ENCODE measurements around the gene SNRNP40. TPM values are rescaled to one million over a fixed set of nuclear protein-coding genes. Genes with fewer than 3 reads are reported as not detected.

SNRNP40 gene
- total and polyA plus RNA-seq, 2 experiments from 2014 or later, result 90.0 to 135 TPM

- ATAC-seq (no peak), DNase-seq (ENCODE audit: low spot score) (no peak)
- H4K20me1 ChIP-seq (replicated peaks; ENCODE audit: insufficient read depth), result no peaks in the 10 kb centered on the region
- no peaks in the 10 kb centered on the region for H3K79me2 ChIP-seq (replicated peaks; ENCODE audit: insufficient read depth)
- H3K4me3 ChIP-seq, result no peak overlapping the region
- no peaks in the 10 kb centered on the region for H3K36me3 ChIP-seq (ENCODE audit: insufficient read depth)
- no peaks in the 10 kb centered on the region for H3K9me2 ChIP-seq (ENCODE audit: insufficient read depth)
- H3K4me1 Mint-ChIP-seq, result no peaks in the 10 kb centered on the region
- H3K27ac Mint-ChIP-seq, result no peak overlapping the region
- no peak overlapping the region for H3K4me2 ChIP-seq
- H3K4me3 Mint-ChIP-seq, result no peak overlapping the region
- H3K27me3 ChIP-seq (ENCODE audit: insufficient read depth), result no peaks in the 10 kb centered on the region
- no peak for TF ChIP-seq ETS1 (IDR thresholded peaks at IDR 0.05)
- no peak for TF ChIP-seq NANOG (IDR thresholded peaks at IDR 0.05; ENCODE audit: borderline replicate concordance)
- no peak for TF ChIP-seq ZNF114 (CRISPR knock-in tag; IDR thresholded peaks at IDR 0.05)
- TF ChIP-seq POLR2AphosphoS5 (IDR thresholded peaks at IDR 0.05; ENCODE audit: low read depth), result no peak
- TF ChIP-seq EZH2phosphoT487 (IDR thresholded peaks at IDR 0.05; ENCODE audit: unreplicated experiment), result no peak
- H3K9me3 Mint-ChIP-seq, result no peaks in the 10 kb centered on the region
- no peaks in the 10 kb centered on the region for H3K4me1 ChIP-seq (ENCODE audit: insufficient read depth)
- no peak overlapping the region for H3K27ac ChIP-seq (ENCODE audit: low read depth)
- no peak overlapping the region for H2AFZ ChIP-seq
- no peaks in the 10 kb centered on the region for H3K36me3 Mint-ChIP-seq (ENCODE audit: low read depth)
- peaks cover 2% of the 10 kb centered on the region for H3K27me3 Mint-ChIP-seq (ENCODE audit: insufficient read depth, low read depth, poor library complexity)
- no peaks in the 10 kb centered on the region for H3F3A ChIP-seq (replicated peaks; ENCODE audit: low read depth)
These were observed 48.3 kb downstream of the SNRNP40 start for GRCh38 chr1:31248276-31248675.

GRCh38 chr1:31244326-31244725 lies 52.3 kb downstream of the SNRNP40 start:
- no peaks in the 10 kb centered on the region for H3K36me3 ChIP-seq (ENCODE audit: insufficient read depth)
- H3K4me3 ChIP-seq, result no peak overlapping the region
- no peaks in the 10 kb centered on the region for H3K9me3 Mint-ChIP-seq
- H3K27ac ChIP-seq (ENCODE audit: low read depth), result no peak overlapping the region
- ATAC-seq, result no peak
- H3K4me1 ChIP-seq (ENCODE audit: insufficient read depth), result peaks cover 9% of the 10 kb centered on the region; the same call in 1 of the 2 replicates
- H3K9me2 ChIP-seq (ENCODE audit: insufficient read depth), result no peaks in the 10 kb centered on the region
- H2AFZ ChIP-seq, result no peak overlapping the region
- H4K20me1 ChIP-seq (replicated peaks; ENCODE audit: insufficient read depth), result no peaks in the 10 kb centered on the region
- H3K4me1 Mint-ChIP-seq, result peaks cover 10% of the 10 kb centered on the region
- H3K27me3 Mint-ChIP-seq (ENCODE audit: insufficient read depth, low read depth, poor library complexity), result peaks cover 14% of the 10 kb centered on the region
- H3K79me2 ChIP-seq (replicated peaks; ENCODE audit: insufficient read depth), result no peaks in the 10 kb centered on the region
- no peak overlapping the region for H3K4me2 ChIP-seq
- no peak overlapping the region for H3K4me3 Mint-ChIP-seq
- no peak overlapping the region for H3K27ac Mint-ChIP-seq
- peaks cover 12% of the 10 kb centered on the region for H3K27me3 ChIP-seq (ENCODE audit: insufficient read depth)
- H3F3A ChIP-seq (replicated peaks; ENCODE audit: low read depth), result peaks cover 4% of the 10 kb centered on the region; the same call in 1 of the 2 replicates
- no peak for DNase-seq (ENCODE audit: low spot score)
- H3K36me3 Mint-ChIP-seq (ENCODE audit: low read depth), result no peaks in the 10 kb centered on the region; the same call in 2 of the 3 replicates
- TF ChIP-seq ZNF114 (CRISPR knock-in tag; IDR thresholded peaks at IDR 0.05), result no peak
- TF ChIP-seq CREB1 (CRISPR knock-in tag; IDR thresholded peaks at IDR 0.05; ENCODE audit: low read depth), result no peak
- no peak for TF ChIP-seq POLR2AphosphoS5 (IDR thresholded peaks at IDR 0.05; ENCODE audit: low read depth)
- no peak for TF ChIP-seq ZNF331 (CRISPR knock-in tag; IDR thresholded peaks at IDR 0.05; ENCODE audit: low read depth)
- TF ChIP-seq ETS1 (IDR thresholded peaks at IDR 0.05), result no peak
- TF ChIP-seq JUNB (IDR thresholded peaks at IDR 0.05; ENCODE audit: unreplicated experiment), result no peak
- TF ChIP-seq EZH2phosphoT487 (IDR thresholded peaks at IDR 0.05; ENCODE audit: unreplicated experiment), result no peak
- no peak for TF ChIP-seq ZNF462 (CRISPR knock-in tag; IDR thresholded peaks at IDR 0.05)
- TF ChIP-seq STAT1 (IDR thresholded peaks at IDR 0.05; ENCODE audit: unreplicated experiment), result no peak
- no peak for TF ChIP-seq NANOG (IDR thresholded peaks at IDR 0.05; ENCODE audit: borderline replicate concordance)
